GM13976 (cell line): Measurements from ENCODE around the gene PLCH1.
"Not testable (repeated sequence)": the region's sequence is repeated elsewhere in the genome, so short reads cannot be mapped to it uniquely, and the experiment has no call there.

Experiments used
- DNase-seq: peaks from one replicate; pipeline ENCODE4 v3.0.0; 2012; ENCODE audit warnings: low spot score
- in situ Hi-C: fragments of 300-500 bp; cut with MboI; formaldehyde crosslinking; loops from one replicate; pipeline ENCODE4 v1.12.0; 2022; ENCODE audit warnings: low sequenced_read_pairs, mixed read lengths, inconsistent platforms; ENCODE audit not compliant: unreplicated experiment
- TF ChIP-seq, protein P1 (sequence below): IDR thresholded peaks from 2 replicates; pipeline ENCODE4 v1.5.1; 2012; ENCODE audit warnings: borderline replicate concordance, mild to moderate bottlenecking; ENCODE audit not compliant: insufficient read depth; ENCODE audit errors: extremely low read depth, missing control alignments, control extremely low read depth

PLCH1 gene

GRCh38 chr3:155641956-155642355 is 102.9 kb downstream of the PLCH1 start:
- DNase-seq: no peak
- in situ Hi-C loops: no loop called here
- TF ChIP-seq, protein P1, sequence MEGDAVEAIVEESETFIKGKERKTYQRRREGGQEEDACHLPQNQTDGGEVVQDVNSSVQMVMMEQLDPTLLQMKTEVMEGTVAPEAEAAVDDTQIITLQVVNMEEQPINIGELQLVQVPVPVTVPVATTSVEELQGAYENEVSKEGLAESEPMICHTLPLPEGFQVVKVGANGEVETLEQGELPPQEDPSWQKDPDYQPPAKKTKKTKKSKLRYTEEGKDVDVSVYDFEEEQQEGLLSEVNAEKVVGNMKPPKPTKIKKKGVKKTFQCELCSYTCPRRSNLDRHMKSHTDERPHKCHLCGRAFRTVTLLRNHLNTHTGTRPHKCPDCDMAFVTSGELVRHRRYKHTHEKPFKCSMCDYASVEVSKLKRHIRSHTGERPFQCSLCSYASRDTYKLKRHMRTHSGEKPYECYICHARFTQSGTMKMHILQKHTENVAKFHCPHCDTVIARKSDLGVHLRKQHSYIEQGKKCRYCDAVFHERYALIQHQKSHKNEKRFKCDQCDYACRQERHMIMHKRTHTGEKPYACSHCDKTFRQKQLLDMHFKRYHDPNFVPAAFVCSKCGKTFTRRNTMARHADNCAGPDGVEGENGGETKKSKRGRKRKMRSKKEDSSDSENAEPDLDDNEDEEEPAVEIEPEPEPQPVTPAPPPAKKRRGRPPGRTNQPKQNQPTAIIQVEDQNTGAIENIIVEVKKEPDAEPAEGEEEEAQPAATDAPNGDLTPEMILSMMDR: no peak

- in situ Hi-C loops: no loop called here
- DNase-seq: no peak
- TF ChIP-seq, protein P1: no peak
These were observed 104.8 kb downstream of the PLCH1 start for GRCh38 chr3:155640098-155640497.

DNA sequence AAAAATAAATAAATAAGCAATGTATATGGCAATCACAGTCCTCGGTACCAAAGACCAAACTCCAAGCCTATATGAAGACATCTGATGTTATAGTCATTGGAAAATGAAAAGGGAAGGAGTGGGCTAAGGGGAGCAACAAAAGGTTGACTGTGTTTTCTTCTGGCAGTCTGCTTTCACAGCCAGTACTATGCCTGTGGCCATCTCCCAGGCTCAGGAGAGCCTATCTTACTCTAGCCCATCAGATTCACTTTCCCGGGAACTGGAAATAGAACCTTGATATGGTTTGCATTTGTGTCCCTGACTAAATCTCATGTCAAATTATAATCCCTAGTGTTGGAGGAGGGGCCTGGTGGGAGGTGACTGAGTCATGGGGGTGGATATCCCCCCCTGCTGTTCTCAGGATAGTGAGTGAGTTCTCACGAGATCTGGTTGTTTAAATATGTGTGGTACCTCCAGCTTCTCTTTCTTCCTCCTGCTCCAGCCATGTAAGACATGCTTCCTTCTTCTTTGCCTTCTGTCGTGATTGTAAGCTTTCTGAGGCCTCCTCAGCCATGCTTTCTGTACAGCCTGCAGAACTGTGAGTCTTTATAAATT is 105.3 kb downstream of the PLCH1 start:
- in situ Hi-C loops: no loop called here
- no peak for DNase-seq
- TF ChIP-seq, protein P1: no peak

- in situ Hi-C loops, DNase-seq: not testable (repeated sequence)
These were observed 106.4 kb downstream of the PLCH1 start for GRCh38 chr3:155638461-155638860.

DNA sequence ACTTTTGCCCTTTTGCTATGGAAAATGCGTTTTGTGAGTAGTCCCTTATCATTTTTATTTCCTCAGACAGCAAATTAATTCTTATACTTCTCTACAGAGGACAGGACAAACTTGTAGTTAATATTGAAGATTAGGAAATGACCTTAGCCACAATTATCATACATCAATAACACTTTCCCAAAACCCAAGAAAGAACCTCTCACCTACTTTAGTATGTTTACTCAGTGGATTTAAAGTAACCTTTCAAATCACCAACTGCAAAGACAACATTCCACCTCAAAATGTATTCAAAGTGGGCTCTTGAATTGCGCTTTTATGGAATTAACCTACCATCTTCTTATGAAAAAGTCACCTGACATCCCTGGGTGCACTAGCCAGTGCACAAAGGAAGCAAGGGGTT is 107.3 kb downstream of the PLCH1 start:
- in situ Hi-C loops: no loop called here
- TF ChIP-seq, protein P1: no peak
- no peak for DNase-seq

DNA sequence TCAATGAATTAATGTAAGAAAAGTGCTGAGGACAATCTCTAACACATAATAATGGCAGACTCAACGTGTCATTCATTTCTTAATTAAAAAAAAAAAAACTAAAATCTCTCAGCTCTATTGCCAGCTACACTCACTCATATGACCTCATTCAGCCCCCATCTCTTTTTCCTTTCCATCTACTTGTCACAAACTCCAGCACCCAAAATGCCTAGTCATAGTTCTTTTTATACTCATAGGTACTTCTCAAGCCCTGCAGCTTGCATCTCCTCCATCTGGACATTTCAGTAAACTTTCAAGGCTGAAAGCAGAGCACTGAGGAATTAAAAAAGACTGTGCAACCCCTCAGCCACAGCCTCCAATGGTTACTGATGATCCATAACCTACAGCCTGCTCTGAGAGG is 109.8 kb downstream of the PLCH1 start:
- DNase-seq: no peak
- TF ChIP-seq, protein P1: no peak
- in situ Hi-C loops: no loop called here

- no peak for DNase-seq
- in situ Hi-C loops: no loop called here
- TF ChIP-seq, protein P1: no peak
These were observed 110.7 kb downstream of the PLCH1 start for GRCh38 chr3:155634121-155634719.
